GM21619 (cell line): ENCODE results near the gene RPS5.
A peak's percentile ranks its signal among the peaks of the same experiment; 100 is the strongest.
"Not testable (repeated sequence)": the region's sequence is repeated elsewhere in the genome, so short reads cannot be mapped to it uniquely, and the experiment has no call there.

Experiments
- ATAC-seq: cut with Tn5 transposase; IDR thresholded peaks from one replicate; pipeline ENCODE4 v1.9.1; 2021; ENCODE audit not compliant: unreplicated experiment

RPS5 gene

DNA sequence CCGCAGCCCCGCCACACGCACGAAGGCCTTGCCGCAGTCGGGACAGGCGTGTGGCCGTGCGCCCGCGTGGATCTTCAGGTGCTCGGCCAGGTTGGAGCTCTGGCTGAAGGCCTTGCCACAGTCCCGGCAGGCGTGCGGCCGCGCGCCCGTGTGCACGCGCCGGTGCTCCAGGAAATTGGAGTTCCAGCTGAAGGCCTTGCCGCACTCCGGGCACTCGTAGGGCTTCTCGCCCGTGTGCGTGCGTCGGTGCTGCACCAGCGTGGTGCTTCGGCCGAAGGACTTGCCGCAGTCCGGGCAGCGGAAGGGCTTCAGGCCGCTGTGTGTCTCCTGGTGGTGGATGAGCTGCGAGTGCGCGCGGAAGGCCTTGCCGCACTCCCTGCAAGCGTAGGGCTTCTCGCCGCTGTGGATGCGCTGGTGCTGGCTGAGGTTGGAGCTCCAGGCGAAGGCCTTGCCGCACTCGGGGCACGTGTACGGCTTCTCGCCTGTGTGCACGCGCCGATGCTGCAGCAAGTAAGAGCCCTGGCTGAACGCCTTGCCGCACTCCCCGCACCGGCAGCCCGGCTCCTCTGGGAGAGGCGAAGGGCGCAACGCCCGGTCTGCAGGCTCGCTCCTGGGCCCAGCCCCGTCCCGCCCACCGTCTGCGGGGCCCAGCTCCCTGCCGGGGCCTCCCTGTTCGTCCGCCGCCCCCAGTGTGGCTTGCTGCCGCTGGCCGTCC, 30.1 kb upstream of the RPS5 start:
- ATAC-seq, result no peak

DNA sequence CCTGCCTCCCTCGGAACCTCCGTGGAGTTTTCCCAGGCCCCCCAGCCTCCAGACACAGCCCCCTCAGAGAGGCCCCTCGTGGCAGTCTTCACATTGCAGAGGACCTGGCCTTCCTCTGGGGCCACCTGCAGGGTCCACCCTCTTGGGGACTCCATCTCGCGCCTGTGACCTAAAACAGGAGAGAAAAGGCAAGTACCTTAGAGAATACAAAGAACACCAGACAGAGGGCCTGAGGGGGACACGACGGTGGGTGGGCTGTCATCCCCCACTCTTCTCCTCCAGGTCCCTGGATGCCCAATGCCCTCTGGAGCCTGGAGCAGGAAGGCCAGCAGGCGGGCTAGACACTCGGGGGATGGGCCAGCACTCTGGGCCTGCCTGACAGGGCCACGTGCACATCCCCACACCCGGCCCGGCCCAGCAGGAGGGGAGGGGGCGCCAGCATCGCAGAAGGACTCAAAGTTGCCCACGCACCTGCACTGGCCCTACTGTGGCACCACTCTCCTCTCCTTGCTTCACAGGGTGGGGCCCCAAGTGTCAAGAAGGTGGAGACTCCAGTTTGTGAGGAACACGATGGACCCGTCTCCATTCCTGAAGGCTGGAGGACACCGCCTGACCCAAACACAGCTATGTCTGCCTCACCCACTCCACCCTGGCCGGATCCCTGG, 29.5 kb upstream of the RPS5 start:
- ATAC-seq, result no peak

DNA sequence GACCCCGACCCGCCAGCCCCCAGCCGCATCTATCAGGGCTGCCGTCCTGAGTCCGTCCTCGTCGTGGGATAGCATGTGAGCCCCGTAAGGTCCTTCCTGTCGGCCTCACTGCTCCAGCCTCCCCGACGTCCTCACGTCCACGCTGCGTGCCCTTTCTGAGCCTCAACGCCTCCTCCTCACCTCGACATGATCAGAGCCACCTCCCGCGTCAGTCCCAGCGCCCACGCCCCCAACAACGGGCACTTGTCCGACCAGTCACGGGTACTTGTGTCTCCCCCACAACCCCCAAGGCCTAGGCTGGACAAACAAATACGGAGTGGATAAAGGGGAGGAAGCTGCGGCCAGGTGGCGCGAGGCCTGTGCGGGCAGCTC, 25.2 kb upstream of the RPS5 start:
- peak; percentile 16 for ATAC-seq

DNA sequence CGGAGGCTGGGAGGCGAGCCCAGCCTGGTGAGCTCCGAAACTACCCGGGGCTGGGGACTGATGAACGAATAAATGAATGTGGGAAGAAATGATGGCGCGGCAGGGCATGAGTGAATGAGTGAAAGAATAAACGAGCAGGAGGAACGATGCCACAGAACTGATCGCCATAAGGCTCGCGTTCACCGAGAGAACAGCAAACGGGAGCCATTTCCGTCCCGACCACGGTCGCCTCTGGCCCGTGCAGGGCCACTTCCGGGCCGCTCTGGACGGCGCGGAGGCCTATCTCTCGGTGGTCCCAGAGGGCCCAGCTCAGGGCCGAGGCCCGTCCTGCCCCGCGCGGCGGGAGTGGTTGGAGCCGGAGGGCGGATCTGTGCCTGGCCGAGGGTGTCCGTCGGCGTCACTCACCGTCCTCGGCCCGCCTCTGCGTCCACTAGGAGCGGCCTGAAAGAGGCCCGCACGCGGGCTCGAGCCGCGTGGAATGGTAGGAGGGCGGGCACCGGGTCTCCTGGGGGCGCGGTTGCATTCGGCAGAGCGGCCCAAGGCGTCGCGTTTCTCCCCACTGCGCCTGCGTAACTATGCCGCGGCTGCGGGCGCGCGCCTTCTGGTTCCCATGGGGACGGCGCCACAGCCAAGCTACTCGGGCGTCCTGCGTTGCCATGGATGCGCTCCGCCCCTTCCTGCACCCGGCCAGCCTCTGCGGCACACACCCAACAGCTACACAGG, 24.6 kb upstream of the RPS5 start, which contains the start of gene ZNF497:
Gene ZNF497 (minus strand): TSS at position 480 of the 723 bp plus-strand sequence. CDS start 5,116 bp downstream, outside the sequence.
- ATAC-seq, result peak; percentile 83

DNA sequence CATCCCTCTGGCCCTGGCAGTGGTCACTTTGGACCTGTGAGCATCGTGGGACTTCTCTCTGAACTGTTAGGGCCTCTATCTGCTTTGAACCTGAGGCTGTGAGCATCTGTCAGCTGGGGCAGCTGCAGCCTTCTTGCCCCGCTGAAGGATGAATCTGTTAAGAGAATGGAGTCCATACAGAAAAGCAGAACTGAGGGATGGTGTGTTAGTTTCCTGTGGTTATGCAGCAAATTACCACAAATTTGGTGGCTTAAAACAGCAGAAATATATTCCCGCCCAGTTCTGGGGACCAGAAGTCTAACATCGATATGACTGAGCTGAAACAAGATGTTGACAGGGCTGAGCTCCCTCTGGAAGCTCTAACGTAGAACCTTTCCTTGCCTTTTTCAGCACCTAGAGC, 22.9 kb upstream of the RPS5 start:
- no peak for ATAC-seq

DNA sequence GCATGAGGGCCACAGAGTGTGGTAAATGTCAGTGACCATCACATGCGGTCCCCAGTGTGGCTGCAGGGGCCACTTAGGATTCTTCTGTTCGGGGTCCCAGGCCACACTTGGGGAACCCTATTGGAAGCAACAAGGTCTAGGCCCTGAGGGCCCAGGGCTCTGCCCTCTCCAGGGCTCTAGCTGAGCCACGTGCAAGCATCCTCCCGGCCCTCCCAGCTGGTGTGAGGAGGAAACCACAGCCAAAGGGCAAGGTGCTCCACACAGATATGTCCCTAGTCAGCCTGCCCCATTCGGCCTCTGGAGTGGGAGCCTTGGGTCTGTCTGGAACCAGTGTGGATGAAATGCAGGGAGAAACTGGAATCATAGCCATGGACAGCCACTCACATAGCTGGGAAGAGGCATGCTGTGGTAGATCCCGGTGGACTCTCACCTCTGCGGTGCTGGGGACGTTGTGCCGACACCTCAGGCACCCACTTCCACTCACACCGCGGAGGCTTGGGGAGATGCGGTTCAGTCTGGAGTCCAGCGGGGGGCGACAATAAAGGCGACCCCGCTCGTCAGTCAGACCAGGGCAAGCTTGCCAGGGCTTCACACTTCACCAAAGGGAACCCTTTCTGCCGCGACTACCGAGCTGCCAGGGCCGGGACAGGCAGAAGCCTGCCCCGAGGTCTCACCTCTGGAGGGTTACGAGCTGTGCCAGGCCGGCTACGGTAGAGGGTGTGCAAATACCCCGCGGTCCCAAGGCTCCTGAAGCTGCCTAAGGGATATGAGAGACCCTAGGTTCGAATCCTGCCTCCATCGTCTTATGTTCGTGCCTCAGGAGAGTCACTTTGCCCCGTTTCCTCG, 20.3 kb upstream of the RPS5 start:
- ATAC-seq, result no peak

DNA sequence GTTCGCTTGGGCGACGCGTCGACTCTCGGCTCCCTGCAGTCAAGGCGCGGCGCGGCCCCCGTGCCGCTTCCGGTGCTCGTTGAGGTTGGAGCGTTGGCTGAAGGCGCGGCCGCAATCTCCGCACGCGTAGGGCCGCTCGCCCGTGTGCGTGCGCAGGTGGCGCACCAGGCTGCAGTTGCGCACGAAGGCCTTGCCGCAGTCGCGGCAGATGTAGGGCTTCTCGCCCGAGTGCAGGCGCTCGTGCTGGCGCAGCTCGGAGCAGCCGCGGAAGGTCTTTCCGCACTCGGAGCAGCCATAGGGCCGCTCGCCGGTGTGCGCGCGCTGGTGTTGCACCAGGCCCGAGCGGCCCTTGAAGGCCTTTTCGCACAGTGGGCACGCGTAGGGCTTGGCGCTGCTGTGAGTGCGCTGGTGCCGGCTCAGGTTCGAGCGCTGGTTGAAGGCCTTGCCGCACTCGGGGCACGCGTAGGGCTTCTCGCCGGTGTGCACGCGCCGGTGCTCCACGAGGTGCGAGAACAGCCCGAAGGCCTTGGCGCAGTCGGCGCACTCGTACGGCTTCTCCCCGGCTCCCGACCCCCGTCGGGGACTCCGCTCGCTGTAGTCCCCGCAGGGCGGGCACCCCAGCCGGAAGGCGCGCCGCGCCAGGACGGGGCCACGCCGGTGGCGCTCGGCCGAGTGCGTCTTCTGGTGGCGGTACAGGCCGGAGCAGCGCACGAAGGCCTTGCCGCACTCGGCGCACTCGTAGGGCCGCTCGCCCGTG, 19.2 kb upstream of the RPS5 start:
- no peak for ATAC-seq

DNA sequence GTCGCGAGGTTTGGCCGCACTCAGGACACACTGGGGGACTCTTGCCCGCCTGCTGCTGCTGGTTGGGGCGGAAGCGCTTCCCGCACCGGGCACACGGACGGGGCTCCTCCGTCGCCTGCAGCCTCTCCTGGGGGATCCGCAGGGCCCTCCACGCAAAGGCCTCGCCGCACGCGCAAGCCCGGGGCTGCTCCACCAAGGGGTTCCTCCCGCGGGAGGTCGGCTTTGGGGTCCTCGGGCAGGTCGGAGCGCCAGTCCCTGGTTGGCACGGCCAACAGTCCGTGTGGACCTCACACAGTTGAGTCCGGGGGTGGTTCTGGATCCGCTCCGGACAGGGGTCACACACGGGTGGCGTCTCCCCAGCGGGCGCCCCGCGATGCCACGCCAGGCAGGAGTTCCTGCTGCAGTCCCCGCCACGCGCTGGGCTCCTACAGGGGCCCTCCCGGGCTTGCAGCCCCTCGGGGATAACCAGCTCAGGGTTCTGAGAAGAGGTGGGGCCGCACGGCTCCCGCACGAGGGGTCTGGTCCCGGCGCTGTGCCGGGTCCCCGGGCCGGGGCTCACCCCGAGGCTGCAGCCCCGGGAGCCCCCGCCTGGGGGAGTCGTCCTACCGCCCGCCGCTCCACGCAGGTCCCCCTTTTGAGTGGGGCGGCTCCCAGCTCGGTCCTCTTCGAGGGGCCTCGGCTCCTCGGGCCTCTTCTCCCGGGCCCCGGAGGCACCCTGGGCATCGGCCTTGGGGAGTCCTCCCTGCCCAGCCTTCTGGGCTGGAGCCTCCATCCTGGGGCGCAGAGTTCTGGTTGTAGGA, 18.3 kb upstream of the RPS5 start:
- no peak for ATAC-seq

DNA sequence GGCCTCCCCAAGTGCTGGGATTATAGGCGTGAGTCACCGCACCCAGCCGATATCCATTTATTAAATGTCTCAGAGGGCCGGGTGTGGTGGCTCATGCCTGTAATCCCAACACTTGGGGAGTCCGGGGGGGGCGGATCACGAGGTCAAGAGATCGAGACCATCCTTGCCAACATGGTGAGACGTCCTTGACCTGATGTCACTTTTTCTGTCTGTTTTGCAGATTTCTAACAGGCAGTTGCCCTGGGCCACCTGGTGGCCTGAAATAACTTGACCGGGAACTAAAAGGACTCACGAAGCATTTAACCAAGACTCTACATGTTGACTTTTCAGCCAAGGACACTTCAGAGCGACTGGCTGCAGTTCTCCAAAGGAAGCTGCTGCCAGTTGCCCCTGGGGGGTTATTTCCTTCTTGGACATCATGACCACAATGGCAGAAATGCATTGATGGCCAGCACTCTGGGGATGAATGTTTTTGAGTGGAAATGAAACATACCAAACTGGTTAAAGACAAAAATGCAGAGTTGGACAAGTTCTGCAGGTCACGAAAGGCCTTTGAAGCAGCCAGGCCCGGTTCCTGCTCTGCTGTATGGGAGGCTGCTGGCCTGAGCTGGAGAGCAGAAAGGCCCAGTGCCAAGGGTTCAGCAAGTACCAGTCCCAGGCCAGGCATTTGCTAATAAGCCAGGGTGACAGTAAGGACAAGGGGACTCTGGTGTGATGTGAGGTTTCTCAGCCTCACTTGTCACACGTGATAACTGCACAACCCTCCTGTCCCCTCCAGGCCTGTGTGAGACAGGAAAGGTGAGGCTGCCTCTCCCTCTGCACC, 14.5 kb upstream of the RPS5 start:
- ATAC-seq, result no peak

DNA sequence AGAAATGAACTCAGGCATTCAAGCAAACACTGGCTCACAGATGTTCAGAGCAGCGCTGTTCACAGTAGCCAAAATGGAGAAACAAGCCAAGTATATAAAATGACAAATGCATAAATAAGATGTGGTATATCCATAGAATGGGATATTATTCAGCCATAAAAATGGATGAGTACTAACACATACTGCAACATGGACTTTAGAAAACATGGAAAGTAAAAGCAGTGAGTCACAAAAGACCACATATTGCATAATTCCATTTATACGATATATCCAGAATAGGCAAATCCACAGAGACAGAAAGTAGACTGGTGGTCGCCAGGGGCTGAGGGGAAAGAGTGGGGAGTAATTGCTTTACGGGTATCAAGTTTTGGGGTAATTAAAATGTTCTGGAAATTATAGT, 12.9 kb upstream of the RPS5 start:
- no peak for ATAC-seq

DNA sequence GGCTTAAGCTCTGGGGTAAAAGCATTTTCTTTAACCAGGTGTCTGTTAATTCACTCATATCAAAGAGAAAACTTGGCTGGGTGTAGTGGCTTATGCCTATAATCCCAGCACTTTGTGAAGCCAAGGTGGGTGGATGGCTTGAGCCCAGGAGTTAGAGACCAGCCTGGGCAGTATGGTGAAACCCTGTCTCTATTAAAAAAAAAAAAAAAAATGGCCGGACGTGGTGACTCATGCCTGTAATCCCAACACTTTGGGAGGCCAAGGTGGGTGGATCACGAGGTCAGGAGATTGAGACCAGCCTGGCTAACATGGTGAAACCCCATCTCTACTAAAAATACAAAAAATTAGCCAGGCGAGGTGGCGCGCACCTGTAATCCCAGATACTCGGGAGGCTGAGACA, 10.3 kb upstream of the RPS5 start:
- ATAC-seq, result not testable (repeated sequence)

DNA sequence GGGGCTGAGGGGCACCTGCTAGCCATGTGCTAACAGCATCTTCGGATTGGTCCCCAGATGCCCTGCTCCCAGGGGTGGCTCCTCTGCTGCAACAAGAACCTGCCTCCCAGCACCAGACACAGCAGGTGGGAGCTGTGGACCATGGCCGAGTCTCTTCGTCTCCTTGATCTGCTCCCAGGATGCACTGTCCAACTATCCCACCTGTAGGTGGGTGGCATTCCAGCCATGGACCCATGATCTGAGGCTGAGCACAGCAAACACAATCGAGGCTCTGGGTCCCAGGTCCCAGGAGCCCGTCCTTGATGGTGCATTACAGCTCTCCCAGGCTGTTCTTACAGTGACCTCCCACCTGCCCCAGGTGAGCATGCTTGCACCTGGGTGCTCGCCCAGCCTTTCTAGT, 7.8 kb upstream of the RPS5 start:
- no peak for ATAC-seq

DNA sequence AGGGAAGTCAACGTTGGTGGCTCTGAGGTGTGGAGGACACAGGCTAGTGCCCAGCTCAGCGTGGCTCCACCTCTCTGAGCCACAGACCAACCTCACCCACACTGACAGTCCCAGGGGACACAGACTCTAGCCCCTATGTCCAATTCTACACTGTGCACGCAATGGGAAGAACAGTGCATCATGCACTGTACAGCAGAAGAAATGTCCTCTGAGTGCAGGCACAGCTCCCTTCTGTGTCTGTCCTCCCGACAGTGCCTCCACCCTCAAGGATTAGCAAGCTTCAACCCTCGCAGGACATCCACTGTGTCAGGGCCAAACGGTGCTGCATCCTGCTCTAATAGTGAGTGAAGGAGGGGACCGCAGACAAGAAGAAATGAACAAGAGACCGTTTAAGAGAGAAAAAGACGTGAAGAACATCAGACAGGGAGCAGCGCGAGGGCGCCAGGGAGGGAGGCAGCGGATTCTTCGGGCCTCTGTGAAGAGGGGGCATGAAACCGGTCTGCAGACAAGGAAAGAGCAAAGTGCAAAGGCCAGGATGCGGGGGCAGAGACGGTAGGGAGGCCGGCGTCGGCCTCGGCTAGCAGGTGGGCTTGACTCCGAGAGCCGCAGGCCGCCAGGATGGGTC, 6.9 kb upstream of the RPS5 start:
- peak; percentile 3 for ATAC-seq

DNA sequence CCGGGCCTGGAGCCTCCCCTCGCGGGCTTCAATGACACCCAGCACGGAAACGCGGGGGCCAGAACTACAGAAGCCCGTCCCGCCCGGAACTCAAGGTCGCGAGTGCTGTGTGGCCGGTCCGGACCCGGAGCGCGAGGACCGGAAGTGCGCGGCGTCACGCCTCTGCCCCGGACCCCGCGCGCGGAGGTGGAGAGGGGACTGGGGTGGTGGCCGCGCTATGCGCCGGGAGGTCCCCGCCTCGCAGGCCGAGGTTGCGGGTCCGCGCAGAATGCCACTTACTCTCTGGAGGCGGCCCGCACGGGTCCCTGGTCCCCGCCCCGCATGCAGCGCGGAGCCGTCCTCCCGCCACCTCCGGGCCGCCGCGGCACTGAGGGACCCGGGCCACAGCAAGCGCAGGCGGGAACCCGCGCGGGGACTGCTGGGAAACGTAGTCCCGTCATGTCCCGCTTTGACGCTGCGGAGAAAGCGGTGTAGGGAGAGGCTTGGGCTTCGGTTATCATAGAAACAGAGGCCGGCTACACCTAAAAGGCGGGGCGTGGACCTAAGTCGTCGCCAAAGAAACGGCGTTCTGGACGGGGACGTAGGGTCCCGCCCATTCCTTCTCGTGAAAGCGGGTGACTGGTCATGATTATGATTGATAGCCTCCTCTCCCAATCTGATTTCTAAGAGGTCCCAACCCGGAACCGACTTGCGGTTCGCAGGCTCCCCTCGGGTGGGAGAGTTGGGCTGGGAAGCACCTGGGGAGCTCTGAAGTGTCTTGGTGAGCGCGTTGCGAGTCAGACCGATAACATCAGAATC, 6.2 kb upstream of the RPS5 start, which contains the start of gene ZNF837:
Gene ZNF837 (minus strand): TSS at position 369 of the 798 bp plus-strand sequence. CDS start 11,698 bp downstream, outside the sequence.
- peak; percentile 72 for ATAC-seq

DNA sequence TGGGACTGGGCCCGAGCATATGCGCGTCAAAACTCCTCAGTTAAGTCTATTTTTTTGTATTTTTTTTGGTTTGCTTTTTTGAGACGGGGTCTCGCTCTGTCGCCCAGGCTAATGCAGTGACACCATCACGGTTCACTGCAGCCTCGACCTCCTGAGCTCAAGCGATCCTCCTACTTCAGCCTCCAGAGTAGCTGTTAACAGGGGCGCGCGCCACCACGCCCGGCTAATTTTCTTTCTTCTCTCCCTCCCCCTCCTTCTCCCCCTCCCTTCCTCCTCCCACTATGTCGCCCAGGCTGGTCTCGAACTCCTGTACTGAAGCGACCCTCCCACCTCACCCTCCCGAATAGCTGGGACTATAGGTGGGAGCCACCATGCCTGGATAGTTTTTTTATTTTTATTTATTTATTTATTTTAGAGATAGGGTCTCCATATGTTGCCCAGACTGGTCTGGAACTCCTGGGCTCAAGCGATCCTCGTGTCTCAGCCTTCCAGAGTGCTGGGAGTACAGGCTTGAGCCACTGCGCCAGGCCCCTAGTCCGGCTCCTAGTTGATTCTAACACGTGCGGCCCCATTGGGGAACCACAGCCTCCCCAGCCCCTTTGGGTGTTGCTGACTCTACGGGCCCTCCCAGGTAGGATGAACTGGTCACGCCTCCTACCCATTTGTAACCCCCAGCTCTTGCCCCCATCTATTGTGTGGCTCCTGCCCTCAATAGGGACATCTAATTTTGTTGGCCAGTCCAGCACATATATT, 5.4 kb upstream of the RPS5 start:
- no peak for ATAC-seq

DNA sequence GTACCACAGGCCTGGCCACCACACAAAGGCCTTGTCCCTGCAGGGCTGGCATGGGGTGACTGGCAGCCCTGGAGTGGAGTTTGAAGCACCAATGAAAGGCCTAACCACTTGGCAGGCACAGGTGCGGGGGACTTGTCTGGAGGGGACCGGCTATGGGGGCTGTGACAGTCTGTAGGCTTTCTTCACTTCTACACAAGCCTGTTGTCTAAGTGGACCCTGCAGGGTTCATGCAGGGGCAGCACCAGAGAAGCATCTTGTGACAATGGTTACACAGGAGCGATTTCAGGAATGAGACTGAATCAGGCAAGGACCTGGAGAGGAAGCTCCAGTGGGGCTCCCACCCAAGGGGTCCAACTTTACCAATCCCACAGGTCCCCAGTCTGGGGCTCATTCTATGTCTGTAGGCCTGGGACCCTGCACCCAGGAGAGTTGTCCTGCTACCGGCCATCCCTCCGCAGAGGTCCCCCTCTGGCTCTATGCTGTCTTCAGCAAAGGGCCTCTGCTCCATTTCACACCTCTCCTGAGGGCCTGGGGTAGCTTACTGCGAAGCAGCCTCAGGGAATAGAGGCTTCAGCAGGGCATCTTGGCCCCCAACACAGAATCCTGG, 4.0 kb upstream of the RPS5 start:
- no peak for ATAC-seq
